ENCODE results near the gene CAMK2A. TPM values are rescaled to one million over a fixed set of nuclear protein-coding genes. Genes with fewer than 3 reads are reported as not detected.

CAMK2A gene
- total RNA-seq, 4 donors from 2014 or later: not detected

DNA sequence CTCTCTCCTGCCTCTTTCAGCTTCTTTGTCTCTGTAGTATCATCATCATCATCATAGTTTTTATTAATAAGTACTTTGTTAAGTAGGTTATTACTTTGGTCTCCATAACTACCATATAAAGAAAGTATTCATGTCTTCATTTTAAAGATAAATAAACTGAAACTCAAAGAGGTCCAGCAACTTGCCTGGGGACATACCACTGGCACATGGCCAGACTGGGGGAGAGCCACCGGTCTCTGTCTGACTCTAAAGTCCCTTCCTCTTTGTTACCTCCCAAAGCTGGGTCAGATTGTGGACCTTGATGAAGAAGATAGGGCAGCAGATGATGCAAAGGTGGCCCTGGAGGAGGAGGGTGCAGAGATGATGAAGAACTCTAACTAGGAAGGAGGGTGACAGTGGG, 114.5 kb downstream of the CAMK2A start:
- TF ChIP-seq CTCF (IDR thresholded peaks at IDR 0.05; ENCODE audit: low read depth): no peak

DNA sequence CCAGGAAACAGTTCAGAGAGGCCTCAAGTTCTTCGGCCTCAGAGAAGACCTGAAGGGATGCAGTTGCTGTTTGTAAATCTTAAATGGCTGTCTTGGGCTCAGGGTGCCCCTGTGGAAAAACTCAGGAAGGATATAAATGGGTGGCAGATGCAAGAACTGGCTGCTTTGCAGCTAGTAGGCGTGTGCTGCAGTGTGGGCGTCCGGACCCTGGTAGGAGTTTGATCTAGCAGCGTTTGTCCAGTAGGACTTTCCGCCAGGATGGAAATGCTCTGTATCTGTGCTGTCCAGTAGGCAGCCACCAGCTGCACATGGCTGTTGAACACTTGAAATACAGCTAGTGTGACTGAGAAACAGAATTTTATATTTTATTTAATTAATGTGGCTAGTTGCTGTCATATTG, 115.3 kb downstream of the CAMK2A start:
- no peak for TF ChIP-seq CTCF (IDR thresholded peaks at IDR 0.05; ENCODE audit: low read depth)

DNA sequence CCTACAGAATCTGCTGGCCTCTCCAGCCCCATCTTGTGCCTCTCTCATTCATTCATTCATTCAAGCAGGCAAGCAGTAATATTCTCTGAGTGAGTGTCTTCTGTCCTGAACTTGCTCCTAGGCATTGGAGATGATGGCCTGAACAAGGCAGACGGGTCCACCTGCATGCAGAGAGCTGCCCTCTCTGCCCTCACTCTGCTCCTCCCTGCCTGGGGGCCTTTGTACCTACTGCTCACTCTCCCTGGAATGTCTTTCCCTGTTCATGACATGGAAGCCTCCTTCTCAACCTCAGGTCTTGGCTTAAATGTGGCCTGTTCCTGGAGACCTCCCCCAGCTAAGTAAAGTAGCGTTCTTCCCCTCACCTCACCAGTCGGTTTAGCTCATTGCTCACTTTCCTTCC, 116.4 kb downstream of the CAMK2A start:
- TF ChIP-seq CTCF (IDR thresholded peaks at IDR 0.05; ENCODE audit: low read depth): no peak

GRCh38 chr5:150172556-150172955, 117.0 kb downstream of the CAMK2A start:
- no peak for TF ChIP-seq CTCF (IDR thresholded peaks at IDR 0.05; ENCODE audit: low read depth)

- TF ChIP-seq CTCF (IDR thresholded peaks at IDR 0.05; ENCODE audit: low read depth): no peak
Observed at GRCh38 chr5:150172145-150172544, 117.4 kb downstream of the CAMK2A start.

Other genes starting within 250 kb of the CAMK2A start
- gene CSF1R, start 203.2 kb downstream of the CAMK2A start, total RNA-seq: 100 to 1,000 TPM in 2 of 4 donors, 10 to 100 TPM in 2; 35.2 to 152 (median 79.7) TPM
- 100 to 1,000 TPM; 148 to 225 (median 191) TPM for gene PDGFRB, start 133.9 kb downstream of the CAMK2A start, total RNA-seq
- gene CDX1, start 123.0 kb downstream of the CAMK2A start, total RNA-seq: not detected
- under 1 TPM in 1 of 4 donors, not detected in 3; 0.17 TPM for gene SLC6A7, start 99.7 kb downstream of the CAMK2A start, total RNA-seq
- 1 to 10 TPM in 1 of 4 donors, under 1 TPM in 3; 0.17 to 1.5 (median 0.43) TPM for gene ARSI, start 13.1 kb upstream of the CAMK2A start, total RNA-seq
- 10 to 100 TPM; 18.2 to 29.0 (median 19.9) TPM for gene TCOF1, start 67.9 kb upstream of the CAMK2A start, total RNA-seq
- 1,000 to 10,000 TPM in 1 of 4 donors, 100 to 1,000 TPM in 3; 397 to 1,386 (median 625) TPM for gene CD74, start 123.1 kb upstream of the CAMK2A start, total RNA-seq
- gene RPS14, start 160.0 kb upstream of the CAMK2A start, total RNA-seq: 1,000 to 10,000 TPM; 2,464 to 2,979 (median 2,566) TPM
- 100 to 1,000 TPM in 1 of 4 donors, 10 to 100 TPM in 3; 32.4 to 104 (median 42.6) TPM for gene NDST1, start 218.4 kb upstream of the CAMK2A start, total RNA-seq

Measured in subcutaneous adipose tissue (tissue), 4 donors.